PFSK-1 (cell line): ENCODE data around the gene ZNF730.

Source experiments
- POLR2AphosphoS5 ChIP-seq: IDR thresholded peaks from 2 replicates; pipeline ENCODE4 v1.6.1; 2012; ENCODE audit warnings: low read depth, mild to moderate bottlenecking, control low read depth, low read length, moderate library complexity
- SIN3A ChIP-seq: IDR thresholded peaks from 2 replicates; pipeline ENCODE4 v1.6.1; 2012; ENCODE audit warnings: mild to moderate bottlenecking, low read length, moderate library complexity, borderline replicate concordance; ENCODE audit not compliant: insufficient read depth
- TAF1 ChIP-seq: IDR thresholded peaks from 2 replicates; pipeline ENCODE4 v1.6.1; 2012; ENCODE audit warnings: low read length, control low read depth, borderline replicate concordance; ENCODE audit not compliant: insufficient read depth

DNA sequence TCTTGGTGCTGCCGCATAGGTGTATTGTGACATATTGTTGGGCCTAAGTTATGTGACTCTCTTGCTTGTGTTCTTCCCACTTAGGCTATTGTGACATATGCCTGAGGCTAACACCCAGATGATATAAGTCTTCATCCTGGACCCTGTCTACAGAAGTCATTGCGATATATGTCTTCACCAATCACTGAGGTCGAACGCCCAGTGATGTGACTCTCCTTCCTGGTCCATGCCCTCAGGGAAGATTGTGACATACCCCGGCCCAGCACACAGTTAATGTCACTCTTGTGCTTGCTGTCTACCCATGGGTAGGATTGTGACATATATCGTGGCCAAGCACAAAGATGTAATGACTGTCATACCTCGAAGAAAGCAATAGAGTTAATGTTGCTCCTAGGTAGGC, 16.9 kb upstream of the ZNF730 start:
- TF ChIP-seq TAF1: no peak
- TF ChIP-seq POLR2AphosphoS5: no peak
- TF ChIP-seq SIN3A: no peak
